HCT116 (cell line): ENCODE results near the gene LOXL1. TPM values are rescaled to one million over a fixed set of nuclear protein-coding genes. Genes with fewer than 3 reads are reported as not detected.

Experiments used
- ATAC-seq: fragments of 200-7000 bp; cut with Tn5 transposase; 2 replicates; pipeline ENCODE4 v1.9.1; 2020; ENCODE audit warnings: mild to moderate bottlenecking, moderate library complexity
- BruUV-seq: library from RNA; stranded (reverse); fragments of 400-500 nt; replicated peaks from 2 replicates; lab custom pipeline; 2021; lab: Mats Ljungman, UMichigan
- CTCF ChIA-PET: fragments of 300-600 bp; sonication (Branson Sonifier 250); formaldehyde crosslinking; loops from one replicate; lab custom pipeline; 2021; ENCODE audit warnings: antibody characterized with exemption; lab: Charles Lee
- POLR2A ChIA-PET: fragments of 300-600, 350-600 bp; sonication (Branson Sonifier 250); formaldehyde crosslinking; loops from one replicate; lab custom pipeline; 2021; ENCODE audit warnings: antibody characterized with exemption; lab: Charles Lee
- RAD21 ChIA-PET, 2 experiments: fragments of 300-600 bp; sonication (Branson Sonifier 250); formaldehyde crosslinking; loops; one replicate each; lab custom pipeline; 2023; ENCODE audit warnings: low total read pairs in 2 of 2; ENCODE audit not compliant: uncharacterized antibody in 2 of 2, unreplicated experiment in 2 of 2, low non-redundant PET in 1 of 2; lab: Charles Lee
- DNase-seq: peaks from one replicate; pipeline ENCODE4 v3.0.0-alpha.2; 2010; ENCODE audit warnings: low read depth, low spot score
- H2AFZ ChIP-seq: fragments of 200-600 bp; shearing (Covaris generic), sonication (generic); 2 replicates; pipeline ENCODE4 v1.6.1; 2017; ENCODE audit warnings: low read depth, mixed run types, mixed read lengths, antibody characterized with exemption, low read length; ENCODE audit not compliant: poor library complexity, severe bottlenecking
- H3K27ac ChIP-seq: 2 replicates; pipeline ENCODE4 v1.5.1; 2012; ENCODE audit warnings: low read depth, low read length
- H3K27me3 ChIP-seq: fragments of 200-600 bp; sonication (generic); 2 replicates; pipeline ENCODE4 v1.6.1; 2016; ENCODE audit warnings: mixed run types, low read length, mixed read lengths; ENCODE audit not compliant: insufficient read depth
- H3K36me3 ChIP-seq, 2 experiments: fragments of 200-500 bp in 1 of 2; fragments of 200-600 bp in 1 of 2; sonication (Bioruptor generic) in 1 of 2; sonication (generic) in 1 of 2; 2 replicates each; pipeline versions ENCODE4 v1.5.1 to v1.6.1; 2014 to 2016; ENCODE audit warnings: low read length in 2 of 2, inconsistent platforms in 1 of 2, mixed read lengths in 1 of 2, mixed run types in 1 of 2; ENCODE audit not compliant: insufficient read depth in 2 of 2, control insufficient read depth in 1 of 2
- H3K4me1 ChIP-seq, 2 experiments: fragments of 200-600 bp in 1 of 2; sonication (generic) in 1 of 2; 2 replicates each; pipeline versions ENCODE4 v1.5.1 to v1.6.1; 2012 to 2017; ENCODE audit warnings: low read length in 2 of 2, inconsistent platforms in 1 of 2, mild to moderate bottlenecking in 1 of 2, mixed read lengths in 1 of 2, mixed run types in 1 of 2, moderate library complexity in 1 of 2; ENCODE audit not compliant: insufficient read depth in 2 of 2, control insufficient read depth in 1 of 2
- H3K4me2 ChIP-seq: fragments of 200-600 bp; sonication (generic); 2 replicates; pipeline ENCODE4 v1.6.1; 2017; ENCODE audit warnings: mixed run types, low read length, mixed read lengths
- H3K4me3 ChIP-seq, 2 experiments: fragments of 200-600 bp in 1 of 2; sonication (generic) in 1 of 2; replicated peaks in 1 of 2; 2 replicates each; pipeline ENCODE4 v1.5.1; 2011 to 2016; ENCODE audit warnings: low read length in 2 of 2, control low read depth in 1 of 2, low read depth in 1 of 2, mild to moderate bottlenecking in 1 of 2, mixed read lengths in 1 of 2, mixed run types in 1 of 2
- H3K79me2 ChIP-seq: fragments of 200-600 bp; sonication (generic); 2 replicates; pipeline ENCODE4 v1.6.1; 2017; ENCODE audit warnings: mild to moderate bottlenecking, mixed run types, low read length, moderate library complexity, mixed read lengths; ENCODE audit not compliant: insufficient read depth
- H3K9ac ChIP-seq: fragments of 200-600 bp; sonication (generic); 2 replicates; pipeline ENCODE4 v1.6.1; 2016; ENCODE audit warnings: low read length, mixed read lengths
- H3K9me2 ChIP-seq: fragments of 200-600 bp; sonication (generic), shearing (Covaris generic); 2 replicates; pipeline ENCODE4 v1.6.1; 2017; ENCODE audit warnings: mixed run types, mild to moderate bottlenecking, moderate library complexity; ENCODE audit not compliant: insufficient read depth
- H3K9me3 ChIP-seq, 2 experiments: fragments of 200-500 bp in 1 of 2; fragments of 200-600 bp in 1 of 2; sonication (Bioruptor generic) in 1 of 2; sonication (generic) in 1 of 2; 2 replicates each; pipeline ENCODE4 v1.6.1; 2014 to 2017; ENCODE audit warnings: low read length in 2 of 2, mixed read lengths in 2 of 2, inconsistent platforms in 1 of 2, low read depth in 1 of 2, mild to moderate bottlenecking in 1 of 2, mixed run types in 1 of 2, moderate library complexity in 1 of 2; ENCODE audit not compliant: control insufficient read depth in 1 of 2, insufficient read depth in 1 of 2
- H4K20me1 ChIP-seq: fragments of 200-600 bp; sonication (generic), shearing (Covaris generic); 2 replicates; pipeline ENCODE4 v1.6.1; 2017; ENCODE audit warnings: mixed run types, mild to moderate bottlenecking, moderate library complexity; ENCODE audit not compliant: insufficient read depth
- ATF3 ChIP-seq: IDR thresholded peaks from 2 replicates; pipeline ENCODE4 v1.6.1; 2012
- CBX3 ChIP-seq: IDR thresholded peaks from 2 replicates; pipeline ENCODE4 v1.6.1; 2012; ENCODE audit warnings: low read depth
- CEBPB ChIP-seq: IDR thresholded peaks from 2 replicates; pipeline ENCODE4 v1.6.1; 2012; ENCODE audit warnings: low read depth
- ELF1 ChIP-seq: IDR thresholded peaks from 2 replicates; pipeline ENCODE4 v1.6.1; 2012; ENCODE audit warnings: low read depth, borderline replicate concordance
- EZH2 ChIP-seq: fragments of 200-600 bp; sonication (generic); IDR thresholded peaks from 2 replicates; pipeline ENCODE4 v1.6.1; 2017; ENCODE audit warnings: antibody characterized with exemption, mixed run types
- JUND ChIP-seq: IDR thresholded peaks from 2 replicates; pipeline ENCODE4 v1.6.1; 2012
- POLR2AphosphoS5 ChIP-seq: IDR thresholded peaks from 2 replicates; pipeline ENCODE4 v1.6.1; 2011; ENCODE audit warnings: mild to moderate bottlenecking, low read depth, low read length, moderate library complexity
- TCF7L2 ChIP-seq: IDR thresholded peaks from 2 replicates; pipeline ENCODE4 v1.7.0; 2011; ENCODE audit warnings: borderline replicate concordance, inconsistent platforms; ENCODE audit not compliant: insufficient read depth, insufficient read length; ENCODE audit errors: extremely low read depth
- ZFX ChIP-seq: fragments of 450-650 bp; IDR thresholded peaks from 2 replicates; pipeline ENCODE4 v1.6.1; 2017
- intact Hi-C: fragments of 100-400 bp; cut with micrococcal nuclease; formaldehyde crosslinking; loops from 2 replicates; pipeline ENCODE4 v1.10.0; 2022
- total RNA-seq: library from RNA; stranded (reverse); gene quantifications from one replicate; pipeline ENCODE4 v1.2.1, GENCODE V29; 2021; ENCODE audit not compliant: unreplicated experiment
- TF ChIP-seq, protein P1 (sequence below): IDR thresholded peaks from 2 replicates; pipeline ENCODE4 v1.6.1; 2011; ENCODE audit warnings: mild to moderate bottlenecking, low read length, moderate library complexity; ENCODE audit not compliant: insufficient replicate concordance; ENCODE audit errors: extremely low read depth

Gene LOXL1
- total RNA-seq, 1 experiment from 2014 or later: 14.9 TPM

- H3K4me3 ChIP-seq: no peak overlapping the region
- no peaks in the 10 kb centered on the region for H3K9me3 ChIP-seq
- no peaks in the 10 kb centered on the region for H3K79me2 ChIP-seq
- H3K9ac ChIP-seq: no peak overlapping the region
- ATAC-seq (no peak), DNase-seq (no peak)
- H3K27ac ChIP-seq: no peak overlapping the region; the same call in 1 of the 2 replicates
- no peak for TF ChIP-seq EZH2
- TF ChIP-seq, protein P1, sequence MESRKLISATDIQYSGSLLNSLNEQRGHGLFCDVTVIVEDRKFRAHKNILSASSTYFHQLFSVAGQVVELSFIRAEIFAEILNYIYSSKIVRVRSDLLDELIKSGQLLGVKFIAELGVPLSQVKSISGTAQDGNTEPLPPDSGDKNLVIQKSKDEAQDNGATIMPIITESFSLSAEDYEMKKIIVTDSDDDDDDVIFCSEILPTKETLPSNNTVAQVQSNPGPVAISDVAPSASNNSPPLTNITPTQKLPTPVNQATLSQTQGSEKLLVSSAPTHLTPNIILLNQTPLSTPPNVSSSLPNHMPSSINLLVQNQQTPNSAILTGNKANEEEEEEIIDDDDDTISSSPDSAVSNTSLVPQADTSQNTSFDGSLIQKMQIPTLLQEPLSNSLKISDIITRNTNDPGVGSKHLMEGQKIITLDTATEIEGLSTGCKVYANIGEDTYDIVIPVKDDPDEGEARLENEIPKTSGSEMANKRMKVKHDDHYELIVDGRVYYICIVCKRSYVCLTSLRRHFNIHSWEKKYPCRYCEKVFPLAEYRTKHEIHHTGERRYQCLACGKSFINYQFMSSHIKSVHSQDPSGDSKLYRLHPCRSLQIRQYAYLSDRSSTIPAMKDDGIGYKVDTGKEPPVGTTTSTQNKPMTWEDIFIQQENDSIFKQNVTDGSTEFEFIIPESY: no peak
- no peak for TF ChIP-seq POLR2AphosphoS5
- no peak for TF ChIP-seq CBX3
- no peak for TF ChIP-seq ZFX
- TF ChIP-seq ELF1: no peak
- TF ChIP-seq CEBPB: no peak
- TF ChIP-seq TCF7L2: no peak
- TF ChIP-seq JUND: no peak
- TF ChIP-seq ATF3: no peak
- no peaks in the 10 kb centered on the region for H3K9me2 ChIP-seq
- no peaks in the 10 kb centered on the region for H3K36me3 ChIP-seq
- no TSS peak for BruUV-seq
- H3K4me2 ChIP-seq: 0 out of 2 replicates have a peak overlapping the region, but pooled peaks have one; percentile 91
- ChIA-PET POLR2A (no interaction called here), CTCF (interaction anchor here (1.9 kb wide), 1 partner anchor 35 kb away, joined by 6 read pairs; no protein-coding TSS in a partner anchor), RAD21 (no interaction called here)
- no peaks in the 10 kb centered on the region for H3K27me3 ChIP-seq
- intact Hi-C loops: no loop called here
- H3K4me1 ChIP-seq: peaks cover 21 to 39% of the 10 kb centered on the region in 2 experiments
- no peaks in the 10 kb centered on the region for H4K20me1 ChIP-seq
- H2AFZ ChIP-seq: no peak overlapping the region
Observed at GRCh38 chr15:73928971-73929627, 2.8 kb downstream of the LOXL1 start.
